ENCODE results near the gene PYGL.

DNA sequence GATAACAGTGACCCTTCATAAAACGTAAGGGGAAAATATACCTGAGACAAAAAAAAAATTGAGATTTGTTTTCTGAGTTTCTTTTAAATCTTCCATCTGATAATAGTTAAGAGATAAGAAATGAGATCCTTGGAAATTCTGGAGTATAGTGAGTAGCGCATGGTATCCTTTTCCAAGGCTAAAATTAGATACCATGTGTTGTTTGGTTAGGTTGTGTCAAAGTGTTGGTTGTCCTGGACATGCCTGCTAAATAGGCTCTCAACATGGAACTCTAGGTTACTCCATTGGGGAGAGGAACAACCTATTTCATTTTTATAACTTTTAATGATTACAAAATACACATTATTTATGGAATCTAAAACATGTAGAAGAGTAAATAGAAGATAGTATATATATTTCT lies 14.8 kb downstream of the PYGL start:
- TF ChIP-seq, protein P1, sequence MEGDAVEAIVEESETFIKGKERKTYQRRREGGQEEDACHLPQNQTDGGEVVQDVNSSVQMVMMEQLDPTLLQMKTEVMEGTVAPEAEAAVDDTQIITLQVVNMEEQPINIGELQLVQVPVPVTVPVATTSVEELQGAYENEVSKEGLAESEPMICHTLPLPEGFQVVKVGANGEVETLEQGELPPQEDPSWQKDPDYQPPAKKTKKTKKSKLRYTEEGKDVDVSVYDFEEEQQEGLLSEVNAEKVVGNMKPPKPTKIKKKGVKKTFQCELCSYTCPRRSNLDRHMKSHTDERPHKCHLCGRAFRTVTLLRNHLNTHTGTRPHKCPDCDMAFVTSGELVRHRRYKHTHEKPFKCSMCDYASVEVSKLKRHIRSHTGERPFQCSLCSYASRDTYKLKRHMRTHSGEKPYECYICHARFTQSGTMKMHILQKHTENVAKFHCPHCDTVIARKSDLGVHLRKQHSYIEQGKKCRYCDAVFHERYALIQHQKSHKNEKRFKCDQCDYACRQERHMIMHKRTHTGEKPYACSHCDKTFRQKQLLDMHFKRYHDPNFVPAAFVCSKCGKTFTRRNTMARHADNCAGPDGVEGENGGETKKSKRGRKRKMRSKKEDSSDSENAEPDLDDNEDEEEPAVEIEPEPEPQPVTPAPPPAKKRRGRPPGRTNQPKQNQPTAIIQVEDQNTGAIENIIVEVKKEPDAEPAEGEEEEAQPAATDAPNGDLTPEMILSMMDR (IDR thresholded peaks at IDR 0.05) = no peak
- TF ChIP-seq EZH2 (IDR thresholded peaks at IDR 0.05) (no peak), EZH2phosphoT487 (IDR thresholded peaks at IDR 0.05) (no peak)

All from neural progenitor cell (in vitro differentiated cells).